LNCAP (cell line): ENCODE data around the gene SUGP1.

Experiments used
- TF ChIP-seq, protein P1 (sequence below): fragments of 450-650 bp; IDR thresholded peaks from 2 replicates; pipeline ENCODE4 v1.5.1; 2017; ENCODE audit warnings: mild to moderate bottlenecking

Gene SUGP1

DNA sequence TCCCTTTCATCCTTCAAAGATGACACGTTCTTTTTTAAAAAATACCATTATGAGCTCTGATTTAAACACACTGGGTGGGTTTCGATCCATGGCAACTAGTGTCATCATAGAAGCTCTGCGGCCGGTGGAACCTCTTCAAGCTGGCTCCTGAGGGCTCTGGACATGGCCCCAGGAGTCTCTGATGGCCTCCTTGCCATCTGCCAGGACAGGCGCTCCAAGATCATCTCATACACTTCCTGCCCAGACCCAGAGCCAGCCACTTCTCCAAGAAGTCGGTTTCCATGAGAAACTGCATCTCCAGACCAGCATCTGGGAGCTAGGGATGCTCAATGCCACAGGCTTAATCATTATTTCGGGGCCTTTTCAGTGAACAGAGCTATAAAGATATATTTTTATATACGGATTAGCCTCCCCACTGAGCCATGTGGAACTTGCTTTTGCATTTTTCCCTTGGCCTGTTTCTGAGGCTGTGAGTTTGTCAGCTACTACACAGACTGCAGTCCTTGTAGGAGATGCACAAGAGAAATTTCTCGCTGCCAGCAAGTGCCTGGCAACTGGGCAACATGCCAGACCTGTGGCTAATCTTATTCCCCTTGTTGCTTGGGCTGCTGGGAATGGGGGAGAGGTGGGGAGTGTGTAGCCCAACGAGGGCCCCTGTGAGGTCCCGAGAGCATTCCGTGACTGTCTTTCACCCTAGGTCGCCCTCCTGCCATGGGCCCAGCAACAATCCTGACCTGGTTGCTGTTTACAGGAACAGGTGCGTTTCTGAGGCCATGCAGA is 15.9 kb downstream of the SUGP1 start:
- TF ChIP-seq, protein P1, sequence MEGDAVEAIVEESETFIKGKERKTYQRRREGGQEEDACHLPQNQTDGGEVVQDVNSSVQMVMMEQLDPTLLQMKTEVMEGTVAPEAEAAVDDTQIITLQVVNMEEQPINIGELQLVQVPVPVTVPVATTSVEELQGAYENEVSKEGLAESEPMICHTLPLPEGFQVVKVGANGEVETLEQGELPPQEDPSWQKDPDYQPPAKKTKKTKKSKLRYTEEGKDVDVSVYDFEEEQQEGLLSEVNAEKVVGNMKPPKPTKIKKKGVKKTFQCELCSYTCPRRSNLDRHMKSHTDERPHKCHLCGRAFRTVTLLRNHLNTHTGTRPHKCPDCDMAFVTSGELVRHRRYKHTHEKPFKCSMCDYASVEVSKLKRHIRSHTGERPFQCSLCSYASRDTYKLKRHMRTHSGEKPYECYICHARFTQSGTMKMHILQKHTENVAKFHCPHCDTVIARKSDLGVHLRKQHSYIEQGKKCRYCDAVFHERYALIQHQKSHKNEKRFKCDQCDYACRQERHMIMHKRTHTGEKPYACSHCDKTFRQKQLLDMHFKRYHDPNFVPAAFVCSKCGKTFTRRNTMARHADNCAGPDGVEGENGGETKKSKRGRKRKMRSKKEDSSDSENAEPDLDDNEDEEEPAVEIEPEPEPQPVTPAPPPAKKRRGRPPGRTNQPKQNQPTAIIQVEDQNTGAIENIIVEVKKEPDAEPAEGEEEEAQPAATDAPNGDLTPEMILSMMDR = no peak

DNA sequence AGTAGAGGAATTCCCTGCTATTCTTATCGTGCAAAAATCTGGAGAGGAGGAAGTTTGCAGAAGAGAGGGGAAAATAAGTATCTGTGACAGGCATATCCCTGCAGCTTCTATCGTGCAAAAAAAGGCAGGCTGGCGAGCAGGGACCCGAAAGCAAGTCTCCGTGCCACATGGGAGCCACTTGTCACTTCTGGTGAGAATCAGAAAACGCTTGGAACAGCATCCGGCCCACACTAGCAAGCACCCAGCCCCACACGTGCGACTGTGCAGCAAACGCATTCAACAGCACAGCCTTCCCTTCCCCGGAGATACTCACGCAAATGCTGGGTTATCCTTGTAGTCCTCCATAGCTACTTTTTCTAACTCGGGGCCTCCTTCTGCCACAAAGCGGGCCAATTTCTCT is 16.9 kb downstream of the SUGP1 start:
- TF ChIP-seq, protein P1 = no peak

DNA sequence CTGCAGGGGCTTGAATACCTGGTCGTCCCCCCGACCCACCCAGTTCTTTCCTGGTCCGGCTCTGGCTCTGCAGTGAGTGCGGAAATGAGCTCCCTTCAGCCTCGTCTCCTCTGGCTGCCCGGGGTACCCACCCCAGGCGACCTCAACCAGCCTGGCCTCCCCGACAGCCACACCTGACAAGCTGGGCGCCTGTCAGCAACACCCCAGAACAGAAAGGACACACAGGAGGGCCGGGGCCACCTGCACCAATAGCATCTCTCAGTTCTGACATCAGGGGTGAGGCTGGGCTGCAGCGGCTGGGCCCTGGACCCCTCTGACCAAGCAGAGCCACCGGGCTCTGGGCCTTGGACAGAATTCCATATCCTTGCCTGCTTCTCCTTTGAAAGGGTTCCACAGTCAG is 19.7 kb downstream of the SUGP1 start:
- TF ChIP-seq, protein P1 = no peak

DNA sequence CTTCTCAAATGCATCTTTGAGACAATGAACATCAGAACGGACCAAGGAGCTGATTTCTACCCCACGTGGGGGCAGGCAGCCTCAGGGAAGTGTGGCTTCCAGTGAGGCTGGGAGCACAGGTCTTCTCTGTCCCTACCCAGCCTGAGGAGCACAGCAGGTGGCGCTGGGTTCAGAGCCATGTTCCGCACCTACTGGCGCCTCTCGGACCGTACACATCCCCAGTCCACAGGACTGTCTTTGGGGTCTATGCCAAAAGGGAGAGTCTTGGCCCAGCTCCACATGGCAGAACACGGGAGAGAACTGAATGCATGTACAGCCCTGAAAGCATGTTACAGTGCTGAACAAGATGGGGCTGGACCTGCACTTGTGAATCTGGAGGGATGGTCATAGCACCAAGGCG is 22.6 kb downstream of the SUGP1 start:
- TF ChIP-seq, protein P1 = no peak

DNA sequence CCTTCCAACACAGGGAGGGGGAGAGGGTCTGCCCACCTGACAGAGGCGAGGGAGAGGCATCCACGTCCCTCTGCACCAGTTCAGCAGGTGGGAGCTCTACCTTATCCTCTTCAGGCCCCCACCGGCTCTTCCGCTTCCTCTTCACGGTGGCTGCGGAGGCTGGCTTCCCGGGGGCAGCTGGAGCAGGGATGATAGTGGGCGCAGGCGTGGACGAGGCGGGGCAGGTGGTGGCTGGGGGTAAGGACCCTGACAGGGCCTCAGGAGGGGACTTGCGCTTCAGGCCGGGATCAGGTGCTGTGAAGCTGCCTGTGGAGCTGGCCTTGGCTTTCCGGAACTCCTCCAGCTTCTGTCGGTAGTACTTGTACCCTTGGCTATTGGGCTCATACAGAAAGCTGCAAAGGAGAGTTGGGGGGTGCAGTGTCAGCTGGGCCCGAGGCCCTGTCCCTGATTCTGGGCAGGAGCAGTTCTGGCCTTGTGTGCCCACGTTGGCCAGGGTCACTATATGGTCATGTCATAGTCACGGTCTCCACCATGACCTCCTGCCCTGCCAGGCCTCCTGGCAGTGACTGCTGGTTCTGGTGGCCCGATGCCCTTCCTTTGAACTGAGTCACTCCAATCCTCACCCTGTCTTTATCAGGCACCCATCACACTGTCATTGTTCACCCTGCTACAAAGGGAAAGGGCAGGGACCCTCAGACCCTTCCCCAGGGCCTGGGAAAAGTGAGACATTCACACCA is 23.2 kb downstream of the SUGP1 start:
- TF ChIP-seq, protein P1 = no peak

DNA sequence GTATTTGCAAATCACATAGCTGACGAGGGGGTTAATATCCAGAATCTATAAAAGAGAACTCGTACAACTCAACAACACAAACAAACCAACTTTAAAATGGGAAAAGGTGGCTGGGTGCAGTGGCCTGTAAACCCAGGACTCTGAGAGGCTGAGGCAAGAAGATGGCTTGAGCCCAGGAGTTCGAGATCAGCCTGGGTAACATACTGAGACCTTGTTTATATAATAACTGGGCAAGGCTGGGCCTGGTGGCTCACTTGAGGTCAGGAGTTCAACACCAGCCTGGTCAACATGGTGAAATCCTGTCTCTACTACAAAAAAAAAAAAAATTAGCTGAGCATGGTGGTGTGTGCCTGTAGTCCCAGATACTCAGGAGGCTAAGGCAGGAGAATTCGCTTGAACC is 25.4 kb downstream of the SUGP1 start:
- TF ChIP-seq, protein P1 = no peak

DNA sequence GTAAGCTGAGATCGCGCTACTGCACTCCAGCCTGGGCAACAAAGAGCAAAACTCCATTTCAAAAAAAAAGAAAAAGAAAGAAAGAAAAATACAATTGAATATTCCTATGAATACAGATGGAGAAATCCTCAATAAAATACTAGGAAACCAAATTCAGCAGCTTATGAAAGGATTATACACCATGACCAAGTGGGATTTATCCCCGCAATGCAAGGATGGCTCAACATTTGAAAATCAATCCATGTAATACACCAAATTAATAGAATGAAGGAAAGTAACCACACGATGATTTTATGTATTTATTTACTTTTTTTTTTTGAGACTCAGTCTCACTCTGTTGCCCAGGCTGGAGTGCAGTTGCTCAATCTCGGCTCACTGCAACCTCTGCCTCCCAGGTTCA is 27.7 kb downstream of the SUGP1 start:
- TF ChIP-seq, protein P1 = no peak
